Endothelial cell of umbilical vein (primary cell): Measurements from ENCODE around the gene ELOA. TPM values are rescaled to one million over a fixed set of nuclear protein-coding genes. Genes with fewer than 3 reads are reported as not detected.

Source experiments
- BruUV-seq: library from RNA; stranded (reverse); fragments of 400-500 nt; replicated peaks from 2 replicates; lab custom pipeline; 2021; lab: Mats Ljungman, UMichigan
- CTCF ChIA-PET: fragments of 300-600, 350-600 bp; sonication (Branson Sonifier 250); formaldehyde crosslinking; loops from one replicate; lab custom pipeline; 2021; ENCODE audit warnings: antibody characterized with exemption, inconsistent platforms; lab: Charles Lee
- POLR2A ChIA-PET: fragments of 300-600, 350-600 bp; sonication (Branson Sonifier 250); formaldehyde crosslinking; loops from one replicate; lab custom pipeline; 2021; ENCODE audit warnings: antibody characterized with exemption, inconsistent platforms; lab: Charles Lee
- DNase-seq: peaks from one replicate; pipeline ENCODE4 v3.0.0-alpha.2; 2011; ENCODE audit warnings: low read depth, low spot score
- FAIRE-seq: peaks from 2 replicates; lab custom pipeline; 2011; peaks lifted over from hg19 to GRCh38; lab: Jason Lieb, UNC
- H2AFZ ChIP-seq: 2 replicates; pipeline ENCODE4 v1.6.0; 2012; ENCODE audit warnings: low read depth, low read length, control low read depth, inconsistent platforms
- H3K27ac ChIP-seq: 2 replicates; pipeline ENCODE4 v1.5.1; 2011; ENCODE audit warnings: low read depth, mild to moderate bottlenecking, control low read depth, low read length, moderate library complexity; ENCODE audit not compliant: insufficient read depth
- H3K27me3 ChIP-seq, 2 experiments: 2 replicates each; pipeline versions ENCODE4 v1.6.0 to v1.6.1; 2011; ENCODE audit warnings: low read length in 2 of 2, mixed read lengths in 1 of 2; ENCODE audit not compliant: control insufficient read depth in 2 of 2, insufficient read depth in 2 of 2
- H3K36me3 ChIP-seq, 2 experiments: 2 replicates in 1 of 2; 3 replicates in 1 of 2; pipeline ENCODE4 v1.5.1; 2011; ENCODE audit warnings: low read length in 2 of 2, mild to moderate bottlenecking in 1 of 2, moderate library complexity in 1 of 2; ENCODE audit not compliant: control insufficient read depth in 2 of 2, insufficient read depth in 2 of 2; ENCODE audit errors: extremely low read depth in 1 of 2
- H3K4me1 ChIP-seq: 3 replicates; pipeline ENCODE4 v1.5.1; 2011; ENCODE audit warnings: mild to moderate bottlenecking, low read length; ENCODE audit not compliant: control insufficient read depth, insufficient read depth; ENCODE audit errors: extremely low read depth
- H3K4me2 ChIP-seq: 2 replicates; pipeline ENCODE4 v1.6.1; 2011; ENCODE audit warnings: low read length, control low read depth, mixed read lengths; ENCODE audit not compliant: insufficient read depth
- H3K4me3 ChIP-seq, 3 experiments: fragments of 200-600 bp in 1 of 3; sonication (generic), shearing (Covaris generic) in 1 of 3; replicated peaks in 1 of 3; 2 replicates each; pipeline ENCODE4 v1.5.1; 2011 to 2016; ENCODE audit warnings: control low read depth in 3 of 3, low read length in 3 of 3, mild to moderate bottlenecking in 2 of 3, inconsistent platforms in 1 of 3, low read depth in 1 of 3, moderate library complexity in 1 of 3; ENCODE audit not compliant: insufficient read depth in 1 of 3
- H3K79me2 ChIP-seq: 2 replicates; pipeline ENCODE4 v1.6.0; 2012; ENCODE audit warnings: low read length, inconsistent platforms; ENCODE audit not compliant: control insufficient read depth, insufficient read depth
- H3K9ac ChIP-seq: replicated peaks from 2 replicates; pipeline ENCODE3; 2011; ENCODE audit warnings: low read length, control low read depth; ENCODE audit not compliant: insufficient read depth; ENCODE audit errors: extremely low read depth
- H3K9me1 ChIP-seq: replicated peaks from 3 replicates; pipeline ENCODE4 v1.6.0; 2011; ENCODE audit warnings: mild to moderate bottlenecking, low read length; ENCODE audit not compliant: control insufficient read depth, insufficient read depth; ENCODE audit errors: extremely low read depth
- H3K9me3 ChIP-seq: replicated peaks from 2 replicates; pipeline ENCODE4 v1.5.1; 2012; ENCODE audit warnings: low read length, inconsistent platforms; ENCODE audit not compliant: control insufficient read depth, insufficient read depth
- H4K20me1 ChIP-seq: replicated peaks from 2 replicates; pipeline ENCODE3; 2011; ENCODE audit warnings: mild to moderate bottlenecking, low read length; ENCODE audit not compliant: control insufficient read depth, insufficient read depth; ENCODE audit errors: extremely low read depth
- EZH2 ChIP-seq: IDR thresholded peaks from 2 replicates; pipeline ENCODE4 v1.6.1; 2012; ENCODE audit warnings: borderline replicate concordance, low read depth, mild to moderate bottlenecking, moderate library complexity, low read length, inconsistent platforms; ENCODE audit not compliant: severe bottlenecking
- FOS ChIP-seq: IDR thresholded peaks from 2 replicates; pipeline ENCODE4 v1.6.1; 2011; ENCODE audit warnings: mild to moderate bottlenecking, low read length, moderate library complexity, borderline replicate concordance; ENCODE audit not compliant: insufficient read depth
- GATA2 ChIP-seq: IDR thresholded peaks from 2 replicates; pipeline ENCODE4 v1.7.0; 2011; ENCODE audit warnings: low read depth, mild to moderate bottlenecking, moderate library complexity, mixed read lengths, low read length; ENCODE audit not compliant: insufficient read length, insufficient read depth
- JUN ChIP-seq: IDR thresholded peaks from 2 replicates; pipeline ENCODE4 v1.6.1; 2011; ENCODE audit warnings: borderline replicate concordance, low read depth; ENCODE audit not compliant: insufficient read length, insufficient read depth
- MYC ChIP-seq: IDR thresholded peaks from one replicate; pipeline ENCODE4 v1.6.1; 2011; ENCODE audit warnings: mild to moderate bottlenecking, low read depth, low read length
- POLR2A ChIP-seq: IDR thresholded peaks from 2 replicates; pipeline ENCODE4 v1.6.1; 2012; ENCODE audit warnings: low read depth, mild to moderate bottlenecking, control low read depth, low read length
- POLR2AphosphoS5 ChIP-seq: IDR thresholded peaks from 2 replicates; pipeline ENCODE4 v1.6.1; 2012; ENCODE audit warnings: low read depth, mild to moderate bottlenecking, control low read depth, low read length, moderate library complexity; ENCODE audit not compliant: insufficient read depth
- dilution Hi-C: fragments of 300-500 bp; cut with MboI; formaldehyde crosslinking; loops from one replicate; pipeline ENCODE4 v1.15.0; 2019; ENCODE audit warnings: low sequenced_read_pairs; ENCODE audit not compliant: extremely low pct_ligation_motif_present
- intact Hi-C: fragments of 100-400 bp; cut with micrococcal nuclease; formaldehyde crosslinking; loops from one replicate; pipeline ENCODE4 v1.10.0; 2022
- polyA plus RNA-seq, 4 experiments: library from polyadenylated mRNA; depleted of rRNA in 3 of 4; stranded (reverse) in 3 of 4; unstranded in 1 of 4; fragments of >200 nt; gene quantifications; 2 replicates each; pipeline versions ENCODE4 v1.2.1 to v1.2.3, GENCODE V29; 2011 to 2012; ENCODE audit warnings: missing spikeins in 1 of 4
- total RNA-seq: library from RNA; stranded (reverse); gene quantifications from 2 replicates; pipeline ENCODE4 v1.2.3, GENCODE V29; 2021
- TF ChIP-seq, protein P1 (sequence below): IDR thresholded peaks from 2 replicates; pipeline ENCODE4 v1.6.1; 2011; ENCODE audit not compliant: insufficient read depth, insufficient read length

The ELOA gene
- total and polyA plus RNA-seq, 2 donors (not counting 3 experiments of a cell fraction or from before 2014, with no cell fraction given), result 11.9 to 42.6 TPM

GRCh38 chr1:23777979-23778814 is 34.9 kb downstream of the ELOA start, which contains the start of gene PITHD1:
Gene PITHD1, plus strand, starts transcription at chr1:23778418. Its CDS starts 98 bp downstream, at chr1:23778516.
- no peaks in the 10 kb centered on the region for H3K36me3 ChIP-seq
- intact Hi-C loops, result loop anchor here (1.0 kb wide), 2 partner anchors 13 to 22 kb away; partner anchors contain the start of genes GALE and LYPLA2
- H2AFZ ChIP-seq, result peak within 1 kb of the TSS; percentile 96
- H3K27me3 ChIP-seq, result no peaks in the 10 kb centered on the region
- ChIA-PET CTCF (interaction anchor here (0.6 to 2.1 kb wide), 9 partner anchors 14 to 250 kb away, joined by 3 to 11 read pairs (median 4); partner anchors contain the start of gene HMGCL), POLR2A (interaction anchor here (0.8 to 3.0 kb wide), 5 partner anchors 12 to 23 kb away, joined by 3 to 16 read pairs (median 5); no protein-coding TSS in a partner anchor)
- DNase-seq, result peak; percentile 86
- H4K20me1 ChIP-seq, result no peaks in the 10 kb centered on the region
- peak within 1 kb of the TSS; percentile 43 to 81 (median 68) for H3K4me3 ChIP-seq
- peaks cover 24% of the 10 kb centered on the region for H3K4me1 ChIP-seq
- no peaks in the 10 kb centered on the region for H3K9me1 ChIP-seq
- TF ChIP-seq POLR2A (peak; percentile 80), FOS (no peak), GATA2 (no peak), MYC (no peak), JUN (no peak), POLR2AphosphoS5 (peak; percentile 96), EZH2 (no peak)
- TF ChIP-seq, protein P1, sequence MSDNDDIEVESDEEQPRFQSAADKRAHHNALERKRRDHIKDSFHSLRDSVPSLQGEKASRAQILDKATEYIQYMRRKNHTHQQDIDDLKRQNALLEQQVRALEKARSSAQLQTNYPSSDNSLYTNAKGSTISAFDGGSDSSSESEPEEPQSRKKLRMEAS, result no peak
- H3K9me3 ChIP-seq, result no peaks in the 10 kb centered on the region
- H3K9ac ChIP-seq, result peak within 1 kb of the TSS; percentile 79
- H3K4me2 ChIP-seq, result peak within 1 kb of the TSS; percentile 93
- dilution Hi-C loops, result no loop called here
- peak; percentile 76 for FAIRE-seq
- BruUV-seq, result no TSS peak
- H3K27ac ChIP-seq, result peak within 1 kb of the TSS; percentile 75
- peaks cover 33% of the 10 kb centered on the region for H3K79me2 ChIP-seq
